Measurements from ENCODE around the gene ALG9.
A peak's percentile ranks its signal among the peaks of the same experiment; 100 is the strongest.

Gene ALG9

DNA sequence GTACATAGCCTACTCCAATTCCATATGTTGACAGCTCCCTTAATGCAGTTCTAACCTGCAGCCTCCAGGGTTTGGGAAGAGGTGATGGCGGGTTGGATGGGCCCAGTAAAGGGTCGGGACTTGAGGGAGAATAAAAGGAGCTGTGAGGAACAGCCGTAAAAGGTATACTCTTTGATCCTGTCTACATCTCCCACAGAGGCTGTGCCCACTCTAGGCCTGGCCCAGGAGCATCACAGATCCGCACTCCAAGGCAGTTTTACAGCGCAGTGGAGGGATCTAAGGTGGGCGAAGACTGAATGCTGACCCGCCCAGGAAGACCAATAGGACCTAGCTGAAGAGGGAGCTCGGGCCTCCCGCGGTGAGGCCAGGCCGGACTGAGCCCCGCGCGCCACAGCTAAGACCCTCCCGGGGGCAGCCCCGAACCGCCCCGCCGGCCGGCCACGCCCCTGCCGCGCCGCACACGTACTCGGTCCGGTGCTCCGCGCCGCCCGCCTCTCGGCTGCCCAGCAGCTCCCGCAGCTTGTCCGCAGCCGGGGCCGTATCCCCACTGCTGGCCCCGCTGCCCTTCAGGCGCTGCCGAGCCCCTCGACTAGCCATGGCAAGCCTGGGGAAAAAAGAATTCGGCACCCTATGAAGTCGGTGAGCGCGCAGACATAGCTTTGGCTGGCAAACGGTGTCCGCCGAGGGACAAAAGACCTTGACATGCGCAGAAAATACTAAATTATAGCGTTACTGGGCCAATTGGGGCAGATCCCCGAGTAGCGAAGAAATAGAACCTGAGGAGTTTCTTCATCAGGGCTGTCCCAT, at the start of gene ALG9 (continued):
- no peak; the same call in 1 of the 2 replicates for TF ChIP-seq ZNF394 (tag by site-specific recombination; IDR thresholded peaks at IDR 0.05; ENCODE audit: borderline replicate concordance)
- no peak for TF ChIP-seq ZNF10 (tag by site-specific recombination; IDR thresholded peaks at IDR 0.05)
- TF ChIP-seq ZNF792 (tag by site-specific recombination; IDR thresholded peaks at IDR 0.05) = no peak
- TF ChIP-seq, protein P1, sequence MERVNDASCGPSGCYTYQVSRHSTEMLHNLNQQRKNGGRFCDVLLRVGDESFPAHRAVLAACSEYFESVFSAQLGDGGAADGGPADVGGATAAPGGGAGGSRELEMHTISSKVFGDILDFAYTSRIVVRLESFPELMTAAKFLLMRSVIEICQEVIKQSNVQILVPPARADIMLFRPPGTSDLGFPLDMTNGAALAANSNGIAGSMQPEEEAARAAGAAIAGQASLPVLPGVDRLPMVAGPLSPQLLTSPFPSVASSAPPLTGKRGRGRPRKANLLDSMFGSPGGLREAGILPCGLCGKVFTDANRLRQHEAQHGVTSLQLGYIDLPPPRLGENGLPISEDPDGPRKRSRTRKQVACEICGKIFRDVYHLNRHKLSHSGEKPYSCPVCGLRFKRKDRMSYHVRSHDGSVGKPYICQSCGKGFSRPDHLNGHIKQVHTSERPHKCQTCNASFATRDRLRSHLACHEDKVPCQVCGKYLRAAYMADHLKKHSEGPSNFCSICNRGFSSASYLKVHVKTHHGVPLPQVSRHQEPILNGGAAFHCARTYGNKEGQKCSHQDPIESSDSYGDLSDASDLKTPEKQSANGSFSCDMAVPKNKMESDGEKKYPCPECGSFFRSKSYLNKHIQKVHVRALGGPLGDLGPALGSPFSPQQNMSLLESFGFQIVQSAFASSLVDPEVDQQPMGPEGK (tag by site-specific recombination; IDR thresholded peaks at IDR 0.05) = peak; percentile 35; the same call in 1 of the 2 replicates
- TF ChIP-seq, protein P2, sequence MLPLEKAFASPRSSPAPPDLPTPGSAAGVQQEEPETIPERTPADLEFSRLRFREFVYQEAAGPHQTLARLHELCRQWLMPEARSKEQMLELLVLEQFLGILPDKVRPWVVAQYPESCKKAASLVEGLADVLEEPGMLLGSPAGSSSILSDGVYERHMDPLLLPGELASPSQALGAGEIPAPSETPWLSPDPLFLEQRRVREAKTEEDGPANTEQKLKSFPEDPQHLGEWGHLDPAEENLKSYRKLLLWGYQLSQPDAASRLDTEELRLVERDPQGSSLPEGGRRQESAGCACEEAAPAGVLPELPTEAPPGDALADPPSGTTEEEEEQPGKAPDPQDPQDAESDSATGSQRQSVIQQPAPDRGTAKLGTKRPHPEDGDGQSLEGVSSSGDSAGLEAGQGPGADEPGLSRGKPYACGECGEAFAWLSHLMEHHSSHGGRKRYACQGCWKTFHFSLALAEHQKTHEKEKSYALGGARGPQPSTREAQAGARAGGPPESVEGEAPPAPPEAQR (tag by site-specific recombination; IDR thresholded peaks at IDR 0.05) = no peak
- no peak for TF ChIP-seq ZNF324 (tag by site-specific recombination; IDR thresholded peaks at IDR 0.05)
- no peak for TF ChIP-seq ZNF530 (tag by site-specific recombination; IDR thresholded peaks at IDR 0.05; ENCODE audit: low read depth)
- no peak for TF ChIP-seq ZNF560 (tag by site-specific recombination; IDR thresholded peaks at IDR 0.05; ENCODE audit: borderline replicate concordance)
- no peak for TF ChIP-seq KLF1 (tag by site-specific recombination; IDR thresholded peaks at IDR 0.05)
- no peak for TF ChIP-seq ZNF175 (tag by site-specific recombination; IDR thresholded peaks at IDR 0.05)
- TF ChIP-seq, protein P3, sequence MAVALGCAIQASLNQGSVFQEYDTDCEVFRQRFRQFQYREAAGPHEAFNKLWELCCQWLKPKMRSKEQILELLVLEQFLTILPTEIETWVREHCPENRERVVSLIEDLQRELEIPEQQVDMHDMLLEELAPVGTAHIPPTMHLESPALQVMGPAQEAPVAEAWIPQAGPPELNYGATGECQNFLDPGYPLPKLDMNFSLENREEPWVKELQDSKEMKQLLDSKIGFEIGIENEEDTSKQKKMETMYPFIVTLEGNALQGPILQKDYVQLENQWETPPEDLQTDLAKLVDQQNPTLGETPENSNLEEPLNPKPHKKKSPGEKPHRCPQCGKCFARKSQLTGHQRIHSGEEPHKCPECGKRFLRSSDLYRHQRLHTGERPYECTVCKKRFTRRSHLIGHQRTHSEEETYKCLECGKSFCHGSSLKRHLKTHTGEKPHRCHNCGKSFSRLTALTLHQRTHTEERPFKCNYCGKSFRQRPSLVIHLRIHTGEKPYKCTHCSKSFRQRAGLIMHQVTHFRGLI (tag by site-specific recombination; IDR thresholded peaks at IDR 0.05) = no peak
- TF ChIP-seq, protein P4, sequence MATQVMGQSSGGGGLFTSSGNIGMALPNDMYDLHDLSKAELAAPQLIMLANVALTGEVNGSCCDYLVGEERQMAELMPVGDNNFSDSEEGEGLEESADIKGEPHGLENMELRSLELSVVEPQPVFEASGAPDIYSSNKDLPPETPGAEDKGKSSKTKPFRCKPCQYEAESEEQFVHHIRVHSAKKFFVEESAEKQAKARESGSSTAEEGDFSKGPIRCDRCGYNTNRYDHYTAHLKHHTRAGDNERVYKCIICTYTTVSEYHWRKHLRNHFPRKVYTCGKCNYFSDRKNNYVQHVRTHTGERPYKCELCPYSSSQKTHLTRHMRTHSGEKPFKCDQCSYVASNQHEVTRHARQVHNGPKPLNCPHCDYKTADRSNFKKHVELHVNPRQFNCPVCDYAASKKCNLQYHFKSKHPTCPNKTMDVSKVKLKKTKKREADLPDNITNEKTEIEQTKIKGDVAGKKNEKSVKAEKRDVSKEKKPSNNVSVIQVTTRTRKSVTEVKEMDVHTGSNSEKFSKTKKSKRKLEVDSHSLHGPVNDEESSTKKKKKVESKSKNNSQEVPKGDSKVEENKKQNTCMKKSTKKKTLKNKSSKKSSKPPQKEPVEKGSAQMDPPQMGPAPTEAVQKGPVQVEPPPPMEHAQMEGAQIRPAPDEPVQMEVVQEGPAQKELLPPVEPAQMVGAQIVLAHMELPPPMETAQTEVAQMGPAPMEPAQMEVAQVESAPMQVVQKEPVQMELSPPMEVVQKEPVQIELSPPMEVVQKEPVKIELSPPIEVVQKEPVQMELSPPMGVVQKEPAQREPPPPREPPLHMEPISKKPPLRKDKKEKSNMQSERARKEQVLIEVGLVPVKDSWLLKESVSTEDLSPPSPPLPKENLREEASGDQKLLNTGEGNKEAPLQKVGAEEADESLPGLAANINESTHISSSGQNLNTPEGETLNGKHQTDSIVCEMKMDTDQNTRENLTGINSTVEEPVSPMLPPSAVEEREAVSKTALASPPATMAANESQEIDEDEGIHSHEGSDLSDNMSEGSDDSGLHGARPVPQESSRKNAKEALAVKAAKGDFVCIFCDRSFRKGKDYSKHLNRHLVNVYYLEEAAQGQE (tag by site-specific recombination; IDR thresholded peaks at IDR 0.05) = no peak
- no peak for TF ChIP-seq ZNF266 (tag by site-specific recombination; IDR thresholded peaks at IDR 0.05; ENCODE audit: low read depth)
- no peak for TF ChIP-seq ZNF701 (tag by site-specific recombination; IDR thresholded peaks at IDR 0.05)
- TF ChIP-seq HOXD13 (CRISPR knock-in tag; IDR thresholded peaks at IDR 0.05; ENCODE audit: borderline replicate concordance) = no peak
- TF ChIP-seq ZNF791 (tag by site-specific recombination; IDR thresholded peaks at IDR 0.05) = no peak
- no peak for TF ChIP-seq ZNF555 (tag by site-specific recombination; conservative IDR thresholded peaks at IDR 0.05)
- TF ChIP-seq, protein P5, sequence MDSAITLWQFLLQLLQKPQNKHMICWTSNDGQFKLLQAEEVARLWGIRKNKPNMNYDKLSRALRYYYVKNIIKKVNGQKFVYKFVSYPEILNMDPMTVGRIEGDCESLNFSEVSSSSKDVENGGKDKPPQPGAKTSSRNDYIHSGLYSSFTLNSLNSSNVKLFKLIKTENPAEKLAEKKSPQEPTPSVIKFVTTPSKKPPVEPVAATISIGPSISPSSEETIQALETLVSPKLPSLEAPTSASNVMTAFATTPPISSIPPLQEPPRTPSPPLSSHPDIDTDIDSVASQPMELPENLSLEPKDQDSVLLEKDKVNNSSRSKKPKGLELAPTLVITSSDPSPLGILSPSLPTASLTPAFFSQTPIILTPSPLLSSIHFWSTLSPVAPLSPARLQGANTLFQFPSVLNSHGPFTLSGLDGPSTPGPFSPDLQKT (IDR thresholded peaks at IDR 0.05; ENCODE audit: borderline replicate concordance, low read depth, low read length) = no peak
- peak; percentile 71 for TF ChIP-seq KLF9 (tag by site-specific recombination; IDR thresholded peaks at IDR 0.05; ENCODE audit: low read depth)
- TF ChIP-seq, protein P6, sequence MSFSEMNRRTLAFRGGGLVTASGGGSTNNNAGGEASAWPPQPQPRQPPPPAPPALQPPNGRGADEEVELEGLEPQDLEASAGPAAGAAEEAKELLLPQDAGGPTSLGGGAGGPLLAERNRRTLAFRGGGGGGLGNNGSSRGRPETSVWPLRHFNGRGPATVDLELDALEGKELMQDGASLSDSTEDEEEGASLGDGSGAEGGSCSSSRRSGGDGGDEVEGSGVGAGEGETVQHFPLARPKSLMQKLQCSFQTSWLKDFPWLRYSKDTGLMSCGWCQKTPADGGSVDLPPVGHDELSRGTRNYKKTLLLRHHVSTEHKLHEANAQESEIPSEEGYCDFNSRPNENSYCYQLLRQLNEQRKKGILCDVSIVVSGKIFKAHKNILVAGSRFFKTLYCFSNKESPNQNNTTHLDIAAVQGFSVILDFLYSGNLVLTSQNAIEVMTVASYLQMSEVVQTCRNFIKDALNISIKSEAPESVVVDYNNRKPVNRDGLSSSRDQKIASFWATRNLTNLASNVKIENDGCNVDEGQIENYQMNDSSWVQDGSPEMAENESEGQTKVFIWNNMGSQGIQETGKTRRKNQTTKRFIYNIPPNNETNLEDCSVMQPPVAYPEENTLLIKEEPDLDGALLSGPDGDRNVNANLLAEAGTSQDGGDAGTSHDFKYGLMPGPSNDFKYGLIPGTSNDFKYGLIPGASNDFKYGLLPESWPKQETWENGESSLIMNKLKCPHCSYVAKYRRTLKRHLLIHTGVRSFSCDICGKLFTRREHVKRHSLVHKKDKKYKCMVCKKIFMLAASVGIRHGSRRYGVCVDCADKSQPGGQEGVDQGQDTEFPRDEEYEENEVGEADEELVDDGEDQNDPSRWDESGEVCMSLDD (tag by site-specific recombination; IDR thresholded peaks at IDR 0.05) = no peak
- TF ChIP-seq SP7 (tag by site-specific recombination; IDR thresholded peaks at IDR 0.05) = peak; percentile 53
- 0 out of 2 replicates have a peak, but pooled peaks have one; percentile 18 for TF ChIP-seq ZNF561 (tag by site-specific recombination; IDR thresholded peaks at IDR 0.05; ENCODE audit: borderline replicate concordance)

All from HEK293 (cell line).